ENCODE measurements around the gene PPIL1. TPM values are rescaled to one million over a fixed set of nuclear protein-coding genes. Genes with fewer than 3 reads are reported as not detected.

PPIL1 gene
- total and polyA plus RNA-seq, 2 of the 4 experiments (the other 2 are of a cell fraction), result 28.4 to 58.4 TPM

DNA sequence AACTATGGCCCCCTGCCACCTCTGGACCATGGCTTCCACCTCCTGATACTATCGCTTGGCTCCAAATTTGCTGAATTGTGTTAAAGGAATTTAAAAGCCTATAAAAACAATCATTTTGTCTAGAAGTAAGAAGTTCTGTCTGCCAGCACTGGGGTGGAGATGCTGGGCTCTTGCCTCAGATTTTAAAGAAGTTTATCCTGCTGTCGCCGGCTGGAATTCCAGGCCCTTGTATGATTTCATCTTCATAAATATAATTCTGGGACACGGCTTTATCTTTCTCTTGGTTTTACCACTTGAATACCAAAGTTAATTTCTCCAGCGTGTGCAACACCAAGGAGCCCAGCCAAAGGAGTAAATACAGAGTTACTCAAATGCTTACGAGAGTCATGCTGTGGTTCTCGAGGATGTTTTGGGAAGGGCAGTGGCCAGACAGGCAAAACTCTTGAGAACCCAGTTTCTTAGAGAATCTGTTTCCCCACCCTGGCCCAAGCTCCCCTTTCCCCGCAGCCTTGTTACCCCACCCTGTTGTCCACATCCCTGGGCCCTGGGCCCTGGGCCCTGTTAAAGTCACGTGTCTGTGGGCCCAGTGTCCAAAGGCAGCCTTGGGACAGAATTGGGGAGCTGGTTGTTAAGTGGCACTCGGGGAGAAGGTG lies 43.1 kb upstream of the PPIL1 start:
- H3K18ac ChIP-seq (ENCODE audit: low read depth, low read length), result peak overlapping the region; percentile 78
- peak overlapping the region; percentile 33 for H3K23ac ChIP-seq (ENCODE audit: low read depth, low read length)
- no peaks in the 10 kb centered on the region for H3K9me3 ChIP-seq (ENCODE audit: control insufficient read depth, insufficient read depth, low read length)
- peak overlapping the region; percentile 43 for H2AK9ac ChIP-seq (replicated peaks; ENCODE audit: low read depth, low read length, poor library complexity)
- dilution Hi-C loops (cut with HindIII; ENCODE audit: low sequenced_read_pairs, unreplicated experiment), result no loop called here
- no peaks in the 10 kb centered on the region for H3K27me3 ChIP-seq (ENCODE audit: control insufficient read depth, insufficient read depth, low read length)
- H3K4ac ChIP-seq (ENCODE audit: low read depth, low read length), result peak overlapping the region; percentile 91
- peak overlapping the region; percentile 92 for H3K27ac ChIP-seq (ENCODE audit: insufficient read depth, low read length)
- peaks cover 24% of the 10 kb centered on the region for H3K9me1 ChIP-seq (ENCODE audit: insufficient read depth, low read length)
- H4K5ac ChIP-seq (ENCODE audit: low read depth, low read length), result peak overlapping the region; percentile 65
- peak overlapping the region; percentile 35 for H3K14ac ChIP-seq (replicated peaks; ENCODE audit: low read depth, low read length)
- intact Hi-C loops (cut with micrococcal nuclease), result no loop called here
- peak; percentile 77 for ATAC-seq (ENCODE audit: low read depth)
- H2BK5ac ChIP-seq (ENCODE audit: low read depth, low read length, poor library complexity, severe bottlenecking), result peak overlapping the region; percentile 72
- peaks cover 10% of the 10 kb centered on the region for H4K20me1 ChIP-seq (ENCODE audit: insufficient read depth, low read length)
- BruUV-seq (replicated peaks), result no TSS peak
- H3K9ac ChIP-seq (ENCODE audit: low read depth, low read length), result peak overlapping the region; percentile 21; the same call in 1 of the 2 replicates
- peak; percentile 80 for DNase-seq
- H3K56ac ChIP-seq (ENCODE audit: extremely low read depth, insufficient read depth, low read length), result peak overlapping the region; percentile 47; the same call in 1 of the 2 replicates
- ChIA-PET CTCF (interaction anchor here (0.5 kb wide), 1 partner anchor 129 kb away, joined by 9 read pairs; no protein-coding TSS in a partner anchor), POLR2A (ENCODE audit: unreplicated experiment) (no interaction called here)
- peak overlapping the region; percentile 86 for H4K91ac ChIP-seq (ENCODE audit: insufficient read depth, low read depth, low read length)
- peak overlapping the region; percentile 23 to 34; a peak in 1 of 4 replicates for H4K8ac ChIP-seq (ENCODE audit: low read depth in 2 of 2, low read length in 2 of 2)
- H3K4me3 ChIP-seq (ENCODE audit: insufficient read depth, low read depth, low read length), result no peak overlapping the region
- peak overlapping the region; percentile 76 for H2AK5ac ChIP-seq (ENCODE audit: low read depth, low read length)
- H2BK120ac ChIP-seq (ENCODE audit: low read depth, low read length), result peak overlapping the region; percentile 83
- H2BK20ac ChIP-seq (ENCODE audit: low read depth, low read length), result peak overlapping the region; percentile 52
- in situ Hi-C loops (cut with MboI; ENCODE audit: low sequenced_read_pairs), result no loop called here
- no peak overlapping the region; the same call in 1 of the 2 replicates for H3K4me2 ChIP-seq (ENCODE audit: low read depth, low read length)
- H3K79me1 ChIP-seq (ENCODE audit: low read depth in 1 of 2, low read length in 2 of 2), result peaks cover 0 to 18% of the 10 kb centered on the region in 2 experiments; a peak in 2 of 4 replicates
- peaks cover 35% of the 10 kb centered on the region for H3K4me1 ChIP-seq (ENCODE audit: control insufficient read depth, insufficient read depth, low read length)
- TF ChIP-seq FOS (IDR thresholded peaks at IDR 0.05; ENCODE audit: low read depth, low read length), result no peak
- no peak for TF ChIP-seq SMC3 (IDR thresholded peaks at IDR 0.05; ENCODE audit: low read depth, low read length)
- TF ChIP-seq CEBPB (IDR thresholded peaks at IDR 0.05; ENCODE audit: low read depth, low read length), result peak; percentile 52; the same call in 1 of the 2 replicates
- TF ChIP-seq, protein P1, sequence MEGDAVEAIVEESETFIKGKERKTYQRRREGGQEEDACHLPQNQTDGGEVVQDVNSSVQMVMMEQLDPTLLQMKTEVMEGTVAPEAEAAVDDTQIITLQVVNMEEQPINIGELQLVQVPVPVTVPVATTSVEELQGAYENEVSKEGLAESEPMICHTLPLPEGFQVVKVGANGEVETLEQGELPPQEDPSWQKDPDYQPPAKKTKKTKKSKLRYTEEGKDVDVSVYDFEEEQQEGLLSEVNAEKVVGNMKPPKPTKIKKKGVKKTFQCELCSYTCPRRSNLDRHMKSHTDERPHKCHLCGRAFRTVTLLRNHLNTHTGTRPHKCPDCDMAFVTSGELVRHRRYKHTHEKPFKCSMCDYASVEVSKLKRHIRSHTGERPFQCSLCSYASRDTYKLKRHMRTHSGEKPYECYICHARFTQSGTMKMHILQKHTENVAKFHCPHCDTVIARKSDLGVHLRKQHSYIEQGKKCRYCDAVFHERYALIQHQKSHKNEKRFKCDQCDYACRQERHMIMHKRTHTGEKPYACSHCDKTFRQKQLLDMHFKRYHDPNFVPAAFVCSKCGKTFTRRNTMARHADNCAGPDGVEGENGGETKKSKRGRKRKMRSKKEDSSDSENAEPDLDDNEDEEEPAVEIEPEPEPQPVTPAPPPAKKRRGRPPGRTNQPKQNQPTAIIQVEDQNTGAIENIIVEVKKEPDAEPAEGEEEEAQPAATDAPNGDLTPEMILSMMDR (conservative IDR thresholded peaks at IDR 0.05; ENCODE audit: low read depth, low read length), result no peak
- no peak overlapping the region for H2AFZ ChIP-seq (replicated peaks; ENCODE audit: low read length, poor library complexity)
- H3K36me3 ChIP-seq (ENCODE audit: control insufficient read depth, insufficient read depth, low read length), result peaks cover 27% of the 10 kb centered on the region
- 83% methylated on average over 1 of the region's 10 CpGs; no CpG with 5 or more reads in 1 of the 2 experiments for WGBS, 2 experiments (ENCODE audit: extremely low coverage in 2 of 2, insufficient read length in 1 of 2)
- 0 out of 3 replicates have a peak overlapping the region, but pooled peaks have one; percentile 45 for H2BK15ac ChIP-seq (ENCODE audit: low read depth, low read length)

Measured in IMR-90 (cell line).